Suprapubic skin (tissue), 3 donors: Measurements from ENCODE around the gene RHEB.

Source experiments
- CTCF ChIP-seq, 2 donors: fragments of 200-600 bp in 1 of 2; fragments of 450-650 bp in 1 of 2; sonication (generic) in 1 of 2; IDR thresholded peaks; one replicate each; pipeline ENCODE4 v1.5.1; 2016 to 2019; ENCODE audit warnings: antibody characterized with exemption in 2 of 2, mild to moderate bottlenecking in 1 of 2, moderate library complexity in 1 of 2
- EP300 ChIP-seq: sonication (generic); formaldehyde crosslinking; IDR thresholded peaks from one replicate; pipeline ENCODE4 v1.6.1; 2017; ENCODE audit warnings: antibody characterized with exemption
- POLR2A ChIP-seq, 2 donors: fragments of 450-650 bp; IDR thresholded peaks; one replicate each; pipeline ENCODE4 v1.6.1; 2017; ENCODE audit warnings: antibody characterized with exemption in 2 of 2, mild to moderate bottlenecking in 2 of 2, moderate library complexity in 2 of 2

- no peak for TF ChIP-seq EP300
- no peak for TF ChIP-seq POLR2A (IDR thresholded peaks at IDR 0.05)
- TF ChIP-seq CTCF (IDR thresholded peaks at IDR 0.05) = no peak
These were observed 15.6 kb downstream of the RHEB start for GRCh38 chr7:151503902-151504714.
